H1 (cell line): ENCODE data around the gene CISTR. TPM values are rescaled to one million over a fixed set of nuclear protein-coding genes. Genes with fewer than 3 reads are reported as not detected.

Source experiments
- CTCF ChIA-PET: fragments of 300-600 bp; sonication (Branson Sonifier 250); formaldehyde crosslinking; loops from one replicate; lab custom pipeline; 2021; ENCODE audit not compliant: partially characterized antibody; lab: Charles Lee
- POLR2A ChIA-PET: fragments of 300-600 bp; sonication (Branson Sonifier 250); formaldehyde crosslinking; loops from one replicate; lab custom pipeline; 2021; ENCODE audit warnings: inconsistent platforms; ENCODE audit not compliant: partially characterized antibody; lab: Charles Lee
- DNase-seq, 2 experiments: peaks; one replicate each; pipeline versions ENCODE4 v3.0.0 to v3.0.0-alpha.2; 2010 to 2022; ENCODE audit warnings: low spot score in 2 of 2, low read depth in 1 of 2, mixed read lengths in 1 of 2
- FAIRE-seq: peaks from 2 replicates; lab custom pipeline; 2011; peaks lifted over from hg19 to GRCh38; lab: Jason Lieb, UNC
- H2AFZ ChIP-seq: 2 replicates; pipeline ENCODE4 v1.8.1; 2012; ENCODE audit warnings: low read length, inconsistent platforms
- H2AK5ac ChIP-seq: 2 replicates; pipeline ENCODE4 v1.6.1; 2013; ENCODE audit warnings: low read depth, low read length
- H2BK120ac ChIP-seq: replicated peaks from 2 replicates; pipeline ENCODE3; 2013; ENCODE audit warnings: low read depth, low read length, inconsistent platforms
- H2BK12ac ChIP-seq: 2 replicates; pipeline ENCODE4 v1.6.1; 2013; ENCODE audit warnings: low read depth, low read length
- H2BK15ac ChIP-seq: 2 replicates; pipeline ENCODE4 v1.6.1; 2013; ENCODE audit warnings: low read length
- H2BK20ac ChIP-seq: 2 replicates; pipeline ENCODE4 v1.6.1; 2013; ENCODE audit warnings: low read length
- H2BK5ac ChIP-seq: 2 replicates; pipeline ENCODE4 v1.6.1; 2013; ENCODE audit warnings: low read depth, low read length
- H3K14ac ChIP-seq: 2 replicates; pipeline ENCODE4 v1.6.1; 2013; ENCODE audit warnings: inconsistent platforms; ENCODE audit not compliant: insufficient read length
- H3K18ac ChIP-seq: 2 replicates; pipeline ENCODE4 v1.6.1; 2013; ENCODE audit warnings: low read length; ENCODE audit errors: extremely low read depth
- H3K23ac ChIP-seq: 2 replicates; pipeline ENCODE4 v1.6.1; 2013; ENCODE audit warnings: inconsistent platforms; ENCODE audit not compliant: insufficient read length
- H3K23me2 ChIP-seq: 2 replicates; pipeline ENCODE4 v1.6.1; 2013; ENCODE audit warnings: low read depth, low read length
- H3K27ac ChIP-seq: 2 replicates; pipeline ENCODE4 v1.6.1; 2011; ENCODE audit warnings: low read depth, low read length, inconsistent platforms
- H3K27me3 ChIP-seq, 4 experiments: replicated peaks in 1 of 4; 1 replicate in 1 of 4; 2 replicates in 3 of 4; pipeline versions ENCODE4 v1.6.1 to v1.8.1; 2011 to 2013; ENCODE audit warnings: low read length in 3 of 4, mild to moderate bottlenecking in 3 of 4, inconsistent platforms in 2 of 4, mixed read lengths in 2 of 4, moderate library complexity in 1 of 4; ENCODE audit not compliant: control insufficient read depth in 3 of 4, insufficient read depth in 3 of 4; ENCODE audit errors: extremely low read depth in 1 of 4
- H3K36me3 ChIP-seq, 4 experiments: 2 replicates each; pipeline versions ENCODE4 v1.6.1 to v1.8.1; 2011 to 2013; ENCODE audit warnings: mild to moderate bottlenecking in 4 of 4, low read length in 3 of 4, moderate library complexity in 2 of 4, control low read depth in 1 of 4, inconsistent platforms in 1 of 4; ENCODE audit not compliant: insufficient read depth in 4 of 4, control insufficient read depth in 2 of 4
- H3K4ac ChIP-seq: replicated peaks from 2 replicates; pipeline ENCODE3; 2013; ENCODE audit warnings: low read length, low read depth, mixed read lengths, inconsistent platforms; ENCODE audit not compliant: insufficient read length
- H3K4me1 ChIP-seq, 4 experiments: replicated peaks in 1 of 4; 1 replicate in 1 of 4; 2 replicates in 3 of 4; pipeline versions ENCODE4 v1.6.1 to v1.8.1; 2011 to 2013; ENCODE audit warnings: low read length in 3 of 4, inconsistent platforms in 2 of 4, mixed read lengths in 1 of 4; ENCODE audit not compliant: insufficient read depth in 4 of 4, control insufficient read depth in 3 of 4
- H3K4me2 ChIP-seq, 2 experiments: 2 replicates each; pipeline versions ENCODE4 v1.6.1 to v1.8.1; 2011 to 2013; ENCODE audit warnings: low read depth in 2 of 2, low read length in 2 of 2, control low read depth in 1 of 2, inconsistent platforms in 1 of 2, mild to moderate bottlenecking in 1 of 2; ENCODE audit not compliant: insufficient read depth in 1 of 2
- H3K4me3 ChIP-seq, 4 experiments: fragments of 200-600, 300-600 bp in 1 of 4; sonication (generic), shearing (Covaris generic), sonication (Bioruptor Twin) in 1 of 4; 2 replicates each; pipeline versions ENCODE4 v1.5.1 to v1.8.1; 2011 to 2016; ENCODE audit warnings: low read length in 4 of 4, low read depth in 3 of 4, control low read depth in 2 of 4, inconsistent platforms in 2 of 4, mild to moderate bottlenecking in 2 of 4, mixed read lengths in 1 of 4, moderate library complexity in 1 of 4; ENCODE audit not compliant: insufficient read depth in 2 of 4; ENCODE audit errors: extremely low read depth in 1 of 4
- H3K56ac ChIP-seq: replicated peaks from 2 replicates; pipeline ENCODE3; 2013; ENCODE audit warnings: low read depth, mild to moderate bottlenecking, mixed read lengths, low read length, inconsistent platforms; ENCODE audit not compliant: insufficient read length
- H3K79me1 ChIP-seq: 2 replicates; pipeline ENCODE4 v1.6.1; 2013; ENCODE audit warnings: low read depth, low read length, control low read depth
- H3K79me2 ChIP-seq, 2 experiments: 2 replicates each; pipeline versions ENCODE4 v1.6.1 to v1.8.1; 2012 to 2013; ENCODE audit warnings: low read length in 2 of 2, mild to moderate bottlenecking in 2 of 2, inconsistent platforms in 1 of 2; ENCODE audit not compliant: insufficient read depth in 2 of 2, control insufficient read depth in 1 of 2
- H3K9ac ChIP-seq, 4 experiments: replicated peaks in 1 of 4; 1 replicate in 1 of 4; 2 replicates in 3 of 4; pipeline versions ENCODE4 v1.6.1 to v1.8.1; 2011 to 2013; ENCODE audit warnings: low read depth in 3 of 4, low read length in 3 of 4, control low read depth in 2 of 4, mild to moderate bottlenecking in 2 of 4, moderate library complexity in 2 of 4, inconsistent platforms in 1 of 4; ENCODE audit errors: extremely low read depth in 1 of 4
- H3K9me3 ChIP-seq, 2 experiments: 2 replicates each; pipeline versions ENCODE4 v1.6.1 to v1.8.1; 2012 to 2013; ENCODE audit warnings: mild to moderate bottlenecking in 2 of 2, moderate library complexity in 2 of 2, control low read depth in 1 of 2, inconsistent platforms in 1 of 2, low read depth in 1 of 2, low read length in 1 of 2, mixed read lengths in 1 of 2; ENCODE audit not compliant: insufficient read depth in 2 of 2
- H4K20me1 ChIP-seq, 2 experiments: replicated peaks in 1 of 2; 2 replicates each; pipeline versions ENCODE3 to v1.8.1; 2011 to 2013; ENCODE audit warnings: inconsistent platforms in 2 of 2, low read length in 2 of 2, mild to moderate bottlenecking in 1 of 2; ENCODE audit not compliant: insufficient read depth in 2 of 2, control insufficient read depth in 1 of 2
- H4K5ac ChIP-seq: 2 replicates; pipeline ENCODE4 v1.6.1; 2013; ENCODE audit warnings: low read length, low read depth, mixed read lengths, inconsistent platforms; ENCODE audit not compliant: insufficient read length
- H4K8ac ChIP-seq: 2 replicates; pipeline ENCODE4 v1.8.0; 2013; ENCODE audit warnings: mild to moderate bottlenecking, moderate library complexity, low read length, inconsistent platforms; ENCODE audit not compliant: insufficient read depth; ENCODE audit errors: extremely low read depth
- H4K91ac ChIP-seq: replicated peaks from 2 replicates; pipeline ENCODE3; 2013; ENCODE audit warnings: low read length, mixed read lengths, inconsistent platforms; ENCODE audit not compliant: insufficient read length
- RFX5 ChIP-seq: IDR thresholded peaks from 2 replicates; pipeline ENCODE4 v1.6.1; 2011; ENCODE audit warnings: low read depth, low read length, improper control_type of control experiment, borderline replicate concordance
- ZNF274 ChIP-seq: IDR thresholded peaks from 2 replicates; pipeline ENCODE4 v1.7.0; 2012; ENCODE audit warnings: low read length, borderline replicate concordance; ENCODE audit errors: extremely low read depth
- whole genome bisulfite sequencing, 2 experiments: shearing (Covaris generic) in 1 of 2; methylation state at CpG; one replicate each; pipeline versions ENCODE4 v1.1.6 to v1.1.7; 2013 to 2015; ENCODE audit warnings: low lambda C conversion rate in 2 of 2, mixed read lengths in 2 of 2, inconsistent platforms in 1 of 2, low coverage in 1 of 2, missing lambda C conversion rate in 1 of 2; ENCODE audit not compliant: insufficient replicate concordance in 2 of 2, insufficient coverage in 1 of 2, insufficient read length in 1 of 2; ENCODE audit errors: extremely low coverage in 1 of 2, missing lambda C conversion rate in 1 of 2; 5-methylcytosine and 5-hydroxymethylcytosine counted together
- polyA plus RNA-seq, 7 experiments: library from polyadenylated mRNA; depleted of rRNA in 3 of 7; stranded (reverse) in 5 of 7; unstranded in 2 of 7; fragments of >200 nt in 5 of 7; fragments of 200-250 nt in 2 of 7; gene quantifications; 1 replicate in 5 of 7; 2 replicates in 1 of 7; 4 replicates in 1 of 7; pipeline versions ENCODE4 v1.2.1 to v1.2.3, GENCODE V29; 2011 to 2013; ENCODE audit warnings: missing spikeins in 2 of 7, mixed read lengths in 2 of 7
- total RNA-seq: library from RNA; stranded (reverse); fragmentation: NEBNext Ultra II Directional; extraction: Animal tissue kit (Norgen Biotek cat#: 25700); gene quantifications from 2 replicates; pipeline ENCODE4 v1.2.1, GENCODE V29; 2021

Gene CISTR
- total and polyA plus RNA-seq, 2 of the 8 experiments (the other 6 are each of a cell fraction or from before 2014, with no cell fraction given): not detected

GRCh38 chr12:53737093-53737808, 14.5 kb downstream of the CISTR start:
- peaks cover 30 to 60% (median 51%) of the 10 kb centered on the region in 4 experiments for H3K27me3 ChIP-seq
- H2BK5ac ChIP-seq: no peak overlapping the region
- H3K4me2 ChIP-seq: peak overlapping the region in 1 of 2 experiments; percentile 73; a peak in 1 of 4 replicates
- H3K79me1 ChIP-seq: no peaks in the 10 kb centered on the region
- no peak for DNase-seq
- H3K18ac ChIP-seq: no peak overlapping the region
- H3K4me3 ChIP-seq: no peak overlapping the region; a peak in 1 of 8 replicates
- H2AK5ac ChIP-seq: peak overlapping the region; percentile 79; the same call in 1 of the 2 replicates
- peaks cover 17% of the 10 kb centered on the region for H3K23me2 ChIP-seq
- H3K27ac ChIP-seq: no peak overlapping the region
- no peak overlapping the region for H3K14ac ChIP-seq
- no peak overlapping the region for H2BK120ac ChIP-seq
- peak overlapping the region; percentile 88 for H2BK15ac ChIP-seq
- H4K8ac ChIP-seq: no peak overlapping the region
- 92% methylated on average over 12 of the region's 14 CpGs; no CpG with 5 or more reads in 1 of the 2 experiments for WGBS, 2 experiments
- H4K91ac ChIP-seq: no peak overlapping the region
- H2BK12ac ChIP-seq: peak overlapping the region; percentile 84; the same call in 1 of the 2 replicates
- no peak for TF ChIP-seq RFX5
- TF ChIP-seq ZNF274: no peak
- TF ChIP-seq, all 59 proteins: peak for 0
- Histone ChIP-seq H3K23ac (no peak overlapping the region), H4K5ac (no peak overlapping the region), H3K56ac (no peak overlapping the region), H3K9me3 (no peaks in the 10 kb centered on the region), H3K9ac (no peak overlapping the region), H4K20me1 (no peaks in the 10 kb centered on the region), H3K79me2 (no peaks in the 10 kb centered on the region), H2AFZ (no peak overlapping the region), H3K4me1 (peaks cover 0 to 9% (median 6%) of the 10 kb centered on the region in 4 experiments; a peak in 5 of 7 replicates), H2BK20ac (no peak overlapping the region), H3K36me3 (no peaks in the 10 kb centered on the region), H3K4ac (no peak overlapping the region)
- FAIRE-seq: no peak
- POLR2A ChIA-PET: interaction anchor here (0.7 to 1.6 kb wide), 5 partner anchors 15 to 254 kb away, joined by 3 to 4 read pairs (median 4); partner anchors contain the start of genes ATP5MC2 and TARBP2
- CTCF ChIA-PET: interaction anchor here (0.9 to 21.0 kb wide), 11 partner anchors 7 to 225 kb away, joined by 3 to 531 read pairs (median 4); no protein-coding TSS in a partner anchor
